Measurements from ENCODE around the gene COA3.

The COA3 gene

GRCh38 chr17:42795465-42795864, 3.0 kb downstream of the COA3 start:
- Histone ChIP-seq H3K9me2 (replicated peaks; ENCODE audit: low read depth, low read length) (no peaks in the 10 kb centered on the region), H3K9ac (ENCODE audit: low read depth, low read length, poor library complexity, severe bottlenecking) (no peak overlapping the region), H3F3A (ENCODE audit: low read depth) (no peaks in the 10 kb centered on the region), H3K79me2 (ENCODE audit: insufficient read depth, low read length) (peaks cover 20% of the 10 kb centered on the region), H3K4me1 (ENCODE audit: insufficient read depth, low read length, poor library complexity, severe bottlenecking) (peaks cover 12% of the 10 kb centered on the region), H3K4me2 (ENCODE audit: low read depth, low read length, poor library complexity, severe bottlenecking) (no peak overlapping the region), H2AFZ (ENCODE audit: low read length) (no peak overlapping the region), H3K4me3 (ENCODE audit: low read length, poor library complexity, severe bottlenecking) (no peak overlapping the region), H3K9me3 (ENCODE audit: insufficient read depth, low read depth, low read length) (no peaks in the 10 kb centered on the region), H3K36me3 (ENCODE audit: insufficient read depth, low read length) (no peaks in the 10 kb centered on the region), H4K20me1 (ENCODE audit: insufficient read depth, low read length, poor library complexity, severe bottlenecking) (no peaks in the 10 kb centered on the region), H3K27me3 (ENCODE audit: insufficient read depth, low read length, poor library complexity, severe bottlenecking) (no peaks in the 10 kb centered on the region)
- no peak for TF ChIP-seq EZH2phosphoT487 (IDR thresholded peaks at IDR 0.05; ENCODE audit: borderline replicate concordance)
- TF ChIP-seq CTCF (conservative IDR thresholded peaks at IDR 0.05; ENCODE audit: low read length), result no peak

- H3K36me3 ChIP-seq (ENCODE audit: insufficient read depth, low read length), result no peaks in the 10 kb centered on the region
- no peak overlapping the region for H3K9ac ChIP-seq (ENCODE audit: low read depth, low read length, poor library complexity, severe bottlenecking)
- no peaks in the 10 kb centered on the region for H3K9me3 ChIP-seq (ENCODE audit: insufficient read depth, low read depth, low read length)
- H3F3A ChIP-seq (ENCODE audit: low read depth), result no peaks in the 10 kb centered on the region
- no peak overlapping the region for H3K4me2 ChIP-seq (ENCODE audit: low read depth, low read length, poor library complexity, severe bottlenecking)
- no peaks in the 10 kb centered on the region for H3K9me2 ChIP-seq (replicated peaks; ENCODE audit: low read depth, low read length)
- H3K4me3 ChIP-seq (ENCODE audit: low read length, poor library complexity, severe bottlenecking), result no peak overlapping the region
- peaks cover 20% of the 10 kb centered on the region for H3K79me2 ChIP-seq (ENCODE audit: insufficient read depth, low read length)
- H2AFZ ChIP-seq (ENCODE audit: low read length), result no peak overlapping the region
- H4K20me1 ChIP-seq (ENCODE audit: insufficient read depth, low read length, poor library complexity, severe bottlenecking), result no peaks in the 10 kb centered on the region
- H3K27me3 ChIP-seq (ENCODE audit: insufficient read depth, low read length, poor library complexity, severe bottlenecking), result no peaks in the 10 kb centered on the region
- TF ChIP-seq CTCF (conservative IDR thresholded peaks at IDR 0.05; ENCODE audit: low read length) (no peak), EZH2phosphoT487 (IDR thresholded peaks at IDR 0.05; ENCODE audit: borderline replicate concordance) (no peak)
- peaks cover 12% of the 10 kb centered on the region for H3K4me1 ChIP-seq (ENCODE audit: insufficient read depth, low read length, poor library complexity, severe bottlenecking)
These were observed 3.4 kb downstream of the COA3 start for GRCh38 chr17:42795061-42795460.

- peaks cover 7% of the 10 kb centered on the region for H3K4me1 ChIP-seq (ENCODE audit: insufficient read depth, low read length, poor library complexity, severe bottlenecking)
- TF ChIP-seq EZH2phosphoT487 (IDR thresholded peaks at IDR 0.05; ENCODE audit: borderline replicate concordance), result no peak
- no peak for TF ChIP-seq CTCF (conservative IDR thresholded peaks at IDR 0.05; ENCODE audit: low read length)
- peaks cover 12% of the 10 kb centered on the region for H3K79me2 ChIP-seq (ENCODE audit: insufficient read depth, low read length)
- H3K36me3 ChIP-seq (ENCODE audit: insufficient read depth, low read length), result no peaks in the 10 kb centered on the region
- no peaks in the 10 kb centered on the region for H3F3A ChIP-seq (ENCODE audit: low read depth)
- no peak overlapping the region for H3K9ac ChIP-seq (ENCODE audit: low read depth, low read length, poor library complexity, severe bottlenecking)
- no peaks in the 10 kb centered on the region for H3K9me3 ChIP-seq (ENCODE audit: insufficient read depth, low read depth, low read length)
- H3K4me2 ChIP-seq (ENCODE audit: low read depth, low read length, poor library complexity, severe bottlenecking), result no peak overlapping the region
- no peak overlapping the region for H2AFZ ChIP-seq (ENCODE audit: low read length)
- H3K4me3 ChIP-seq (ENCODE audit: low read length, poor library complexity, severe bottlenecking), result no peak overlapping the region
- H3K9me2 ChIP-seq (replicated peaks; ENCODE audit: low read depth, low read length), result no peaks in the 10 kb centered on the region
- H4K20me1 ChIP-seq (ENCODE audit: insufficient read depth, low read length, poor library complexity, severe bottlenecking), result no peaks in the 10 kb centered on the region
- H3K27me3 ChIP-seq (ENCODE audit: insufficient read depth, low read length, poor library complexity, severe bottlenecking), result no peaks in the 10 kb centered on the region
These were observed 6.0 kb downstream of the COA3 start for GRCh38 chr17:42792545-42792944.

All from Loucy (cell line).